ENCODE data around the gene CBS. TPM values are rescaled to one million over a fixed set of nuclear protein-coding genes. Genes with fewer than 3 reads are reported as not detected.

Gene CBS
- total RNA-seq: 46.2 and 119 TPM in 2 replicates

GRCh38 chr21:43075170-43076022 lies at the start of gene CBS:
TSS of gene CBS (minus strand) at chr21:43075835. CDS start at chr21:43072193, 3,642 bp downstream.

GRCh38 chr21:43106965-43107793 lies 31.5 kb upstream of the CBS start, which contains the start of gene U2AF1:
TSS of gene U2AF1 (minus strand) at chr21:43107570. CDS start at chr21:43107494, 76 bp downstream.

Other genes starting within 250 kb of the CBS start
- gene WDR4, start 196.3 kb downstream of the CBS start, total RNA-seq: 11.2 and 14.8 TPM in 2 replicates
- gene NDUFV3, start 182.5 kb downstream of the CBS start, total RNA-seq: 57.3 and 73.3 TPM in 2 replicates
- gene ERVH48-1, start 150.2 kb downstream of the CBS start, total RNA-seq: not detected in 2 replicates
- gene PKNOX1, start 101.3 kb downstream of the CBS start, total RNA-seq: 18.5 and 19.3 TPM in 2 replicates
- 27.4 and 28.9 TPM in 2 replicates for gene U2AF1, start 31.7 kb upstream of the CBS start, total RNA-seq
- gene CRYAA, start 93.2 kb upstream of the CBS start, total RNA-seq: not detected in 2 replicates